K562 (cell line): ENCODE measurements around the gene HEXD. TPM values are rescaled to one million over a fixed set of nuclear protein-coding genes. Genes with fewer than 3 reads are reported as not detected.

ENCODE experiments used
- CBFA2T2 ChIP-seq: fragments of 450-650 bp; conservative IDR thresholded peaks from 2 replicates; pipeline ENCODE4 v1.6.1; 2017; ENCODE audit warnings: mild to moderate bottlenecking
- HDAC2 ChIP-seq: fragments of 450-650 bp; IDR thresholded peaks from 2 replicates; pipeline ENCODE4 v1.6.1; 2016; ENCODE audit warnings: mild to moderate bottlenecking
- HIVEP1 ChIP-seq: fragments of 250-450 bp; sonication (Bioruptor Pico); IDR thresholded peaks from 2 replicates; pipeline ENCODE4 v1.4.0; 2020; ENCODE audit warnings: mild to moderate bottlenecking
- IRF2 ChIP-seq: sonication (generic); formaldehyde crosslinking; IDR thresholded peaks from 2 replicates; pipeline ENCODE4 v1.8.1; 2022; ENCODE audit warnings: mild to moderate bottlenecking, missing genetic modification reagents
- KDM5B ChIP-seq: fragments of 200-600 bp; sonication (generic); IDR thresholded peaks from 2 replicates; pipeline ENCODE4 v1.6.1; 2012; ENCODE audit warnings: low read depth, mild to moderate bottlenecking, moderate library complexity, low read length, control low read depth, inconsistent platforms; ENCODE audit not compliant: insufficient replicate concordance
- KLF16 ChIP-seq: IDR thresholded peaks from 2 replicates; pipeline ENCODE4 v1.6.1; 2016; ENCODE audit warnings: antibody characterized with exemption
- TAL1 ChIP-seq: fragments of 450-650 bp; IDR thresholded peaks from 2 replicates; pipeline ENCODE4 v1.6.1; 2016; ENCODE audit warnings: mild to moderate bottlenecking
- TEAD2 ChIP-seq: fragments of 450-650 bp; IDR thresholded peaks from 2 replicates; pipeline ENCODE4 v1.6.1; 2016; ENCODE audit warnings: missing genetic modification characterization, control low read depth, missing compliant biosample characterization
- TFAM ChIP-seq: fragments of 250-450 bp; sonication (Bioruptor Pico); conservative IDR thresholded peaks from 2 replicates; pipeline ENCODE4 v1.5.0; 2021; ENCODE audit warnings: mild to moderate bottlenecking, moderate library complexity
- ZNF253 ChIP-seq: fragments of 250-450 bp; sonication (Bioruptor Pico); conservative IDR thresholded peaks from 2 replicates; pipeline ENCODE4 v1.6.1; 2021; ENCODE audit warnings: mild to moderate bottlenecking
- ZNF354B ChIP-seq: fragments of 250-450 bp; sonication (Bioruptor Pico); IDR thresholded peaks from 2 replicates; pipeline ENCODE4 v1.4.0; 2020
- ZNF408 ChIP-seq: fragments of 250-450 bp; sonication (Bioruptor Pico); IDR thresholded peaks from 2 replicates; pipeline ENCODE4 v1.4.0; 2020; ENCODE audit warnings: low read depth, mild to moderate bottlenecking, moderate library complexity
- ZNF79 ChIP-seq: fragments of 250-450 bp; sonication (Bioruptor Pico); IDR thresholded peaks from 2 replicates; pipeline ENCODE4 v1.4.0; 2020; ENCODE audit warnings: low read depth, mild to moderate bottlenecking, moderate library complexity
- polyA plus RNA-seq, 8 experiments: library from polyadenylated mRNA; depleted of rRNA in 4 of 8; stranded (reverse) in 5 of 8; unstranded in 3 of 8; fragments of >200 nt; fragmentation: Nextera tagmentation in 2 of 8; fragmentation: Illumina TruSeq in 1 of 8; extraction: Ambion mirVana in 2 of 8; extraction: Trizol in 1 of 8; gene quantifications; 2 replicates each; pipeline versions ENCODE4 v1.2.1 to v1.2.3, GENCODE V29; 2011 to 2014; ENCODE audit warnings: inconsistent platforms in 1 of 8, missing spikeins in 1 of 8
- total RNA-seq, 7 experiments: library from RNA; depleted of rRNA in 6 of 7; stranded (reverse); fragments of >200 nt in 6 of 7; fragmentation: Illumina TruSeq in 2 of 7; extraction: Trizol in 2 of 7; gene quantifications; 2 replicates each; pipeline versions ENCODE4 v1.2.1 to v1.2.3, GENCODE V29; 2011 to 2021; ENCODE audit warnings: low replicate concordance in 1 of 7
- TF ChIP-seq, protein P1 (sequence below): fragments of 450-650 bp; IDR thresholded peaks from 2 replicates; pipeline ENCODE4 v1.7.1; 2018; ENCODE audit warnings: mild to moderate bottlenecking, low read depth; ENCODE audit not compliant: partially characterized antibody
- TF ChIP-seq, protein P2 (sequence below): fragments of 250-450 bp; sonication (Bioruptor Pico); IDR thresholded peaks from 2 replicates; pipeline ENCODE4 v1.5.0; 2021
- TF ChIP-seq, protein P3 (sequence below), 2 experiments: fragments of 450-650 bp in 1 of 2; sonication (generic) in 1 of 2; formaldehyde crosslinking in 1 of 2; IDR thresholded peaks; 2 replicates each; pipeline versions ENCODE4 v1.7.1 to v1.9.0; 2016 to 2022; ENCODE audit warnings: inconsistent platforms in 1 of 2, mild to moderate bottlenecking in 1 of 2, missing genetic modification reagents in 1 of 2
- TF ChIP-seq, protein P4 (sequence below): fragments of 450-650 bp; IDR thresholded peaks from 2 replicates; pipeline ENCODE4 v1.6.1; 2017; ENCODE audit warnings: mild to moderate bottlenecking, moderate library complexity

HEXD gene
- total and polyA plus RNA-seq, 9 of the 15 experiments (the other 6 are each of a cell fraction or from before 2014, with no cell fraction given), result 1.0 to 25.3 (median 10.0) TPM

DNA sequence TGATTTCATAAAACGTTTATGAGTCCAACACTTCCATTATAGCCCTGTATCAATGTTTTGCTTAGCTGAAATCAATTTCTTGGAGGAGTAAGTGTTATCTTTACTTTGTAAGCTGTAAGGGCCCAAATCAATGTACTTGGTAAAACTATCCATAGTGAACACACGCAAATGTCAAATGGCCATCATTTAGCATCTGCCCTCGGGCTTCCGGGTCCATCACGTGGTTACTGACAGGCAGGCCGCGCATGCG, 39.7 kb downstream of the HEXD start (continued):
- TF ChIP-seq, protein P1, sequence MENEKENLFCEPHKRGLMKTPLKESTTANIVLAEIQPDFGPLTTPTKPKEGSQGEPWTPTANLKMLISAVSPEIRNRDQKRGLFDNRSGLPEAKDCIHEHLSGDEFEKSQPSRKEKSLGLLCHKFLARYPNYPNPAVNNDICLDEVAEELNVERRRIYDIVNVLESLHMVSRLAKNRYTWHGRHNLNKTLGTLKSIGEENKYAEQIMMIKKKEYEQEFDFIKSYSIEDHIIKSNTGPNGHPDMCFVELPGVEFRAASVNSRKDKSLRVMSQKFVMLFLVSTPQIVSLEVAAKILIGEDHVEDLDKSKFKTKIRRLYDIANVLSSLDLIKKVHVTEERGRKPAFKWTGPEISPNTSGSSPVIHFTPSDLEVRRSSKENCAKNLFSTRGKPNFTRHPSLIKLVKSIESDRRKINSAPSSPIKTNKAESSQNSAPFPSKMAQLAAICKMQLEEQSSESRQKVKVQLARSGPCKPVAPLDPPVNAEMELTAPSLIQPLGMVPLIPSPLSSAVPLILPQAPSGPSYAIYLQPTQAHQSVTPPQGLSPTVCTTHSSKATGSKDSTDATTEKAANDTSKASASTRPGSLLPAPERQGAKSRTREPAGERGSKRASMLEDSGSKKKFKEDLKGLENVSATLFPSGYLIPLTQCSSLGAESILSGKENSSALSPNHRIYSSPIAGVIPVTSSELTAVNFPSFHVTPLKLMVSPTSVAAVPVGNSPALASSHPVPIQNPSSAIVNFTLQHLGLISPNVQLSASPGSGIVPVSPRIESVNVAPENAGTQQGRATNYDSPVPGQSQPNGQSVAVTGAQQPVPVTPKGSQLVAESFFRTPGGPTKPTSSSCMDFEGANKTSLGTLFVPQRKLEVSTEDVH, result peak; percentile 32
- TF ChIP-seq, protein P2, sequence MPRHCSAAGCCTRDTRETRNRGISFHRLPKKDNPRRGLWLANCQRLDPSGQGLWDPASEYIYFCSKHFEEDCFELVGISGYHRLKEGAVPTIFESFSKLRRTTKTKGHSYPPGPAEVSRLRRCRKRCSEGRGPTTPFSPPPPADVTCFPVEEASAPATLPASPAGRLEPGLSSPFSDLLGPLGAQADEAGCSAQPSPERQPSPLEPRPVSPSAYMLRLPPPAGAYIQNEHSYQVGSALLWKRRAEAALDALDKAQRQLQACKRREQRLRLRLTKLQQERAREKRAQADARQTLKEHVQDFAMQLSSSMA (CRISPR knock-in tag), result no peak
- no peak for TF ChIP-seq KLF16
- TF ChIP-seq IRF2 (CRISPR knock-in tag), result no peak
- TF ChIP-seq TAL1, result no peak
- no peak for TF ChIP-seq ZNF253 (CRISPR knock-in tag)
- TF ChIP-seq ZNF354B, result no peak
- peak; percentile 71 for TF ChIP-seq CBFA2T2
- TF ChIP-seq, protein P3, sequence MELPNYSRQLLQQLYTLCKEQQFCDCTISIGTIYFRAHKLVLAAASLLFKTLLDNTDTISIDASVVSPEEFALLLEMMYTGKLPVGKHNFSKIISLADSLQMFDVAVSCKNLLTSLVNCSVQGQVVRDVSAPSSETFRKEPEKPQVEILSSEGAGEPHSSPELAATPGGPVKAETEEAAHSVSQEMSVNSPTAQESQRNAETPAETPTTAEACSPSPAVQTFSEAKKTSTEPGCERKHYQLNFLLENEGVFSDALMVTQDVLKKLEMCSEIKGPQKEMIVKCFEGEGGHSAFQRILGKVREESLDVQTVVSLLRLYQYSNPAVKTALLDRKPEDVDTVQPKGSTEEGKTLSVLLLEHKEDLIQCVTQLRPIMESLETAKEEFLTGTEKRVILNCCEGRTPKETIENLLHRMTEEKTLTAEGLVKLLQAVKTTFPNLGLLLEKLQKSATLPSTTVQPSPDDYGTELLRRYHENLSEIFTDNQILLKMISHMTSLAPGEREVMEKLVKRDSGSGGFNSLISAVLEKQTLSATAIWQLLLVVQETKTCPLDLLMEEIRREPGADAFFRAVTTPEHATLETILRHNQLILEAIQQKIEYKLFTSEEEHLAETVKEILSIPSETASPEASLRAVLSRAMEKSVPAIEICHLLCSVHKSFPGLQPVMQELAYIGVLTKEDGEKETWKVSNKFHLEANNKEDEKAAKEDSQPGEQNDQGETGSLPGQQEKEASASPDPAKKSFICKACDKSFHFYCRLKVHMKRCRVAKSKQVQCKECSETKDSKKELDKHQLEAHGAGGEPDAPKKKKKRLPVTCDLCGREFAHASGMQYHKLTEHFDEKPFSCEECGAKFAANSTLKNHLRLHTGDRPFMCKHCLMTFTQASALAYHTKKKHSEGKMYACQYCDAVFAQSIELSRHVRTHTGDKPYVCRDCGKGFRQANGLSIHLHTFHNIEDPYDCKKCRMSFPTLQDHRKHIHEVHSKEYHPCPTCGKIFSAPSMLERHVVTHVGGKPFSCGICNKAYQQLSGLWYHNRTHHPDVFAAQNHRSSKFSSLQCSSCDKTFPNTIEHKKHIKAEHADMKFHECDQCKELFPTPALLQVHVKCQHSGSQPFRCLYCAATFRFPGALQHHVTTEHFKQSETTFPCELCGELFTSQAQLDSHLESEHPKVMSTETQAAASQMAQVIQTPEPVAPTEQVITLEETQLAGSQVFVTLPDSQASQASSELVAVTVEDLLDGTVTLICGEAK (IDR thresholded peaks at IDR 0.05), result no peak
- TF ChIP-seq, protein P3 (CRISPR knock-in tag; IDR thresholded peaks at IDR 0.05), result no peak
- TF ChIP-seq ZNF408 (CRISPR knock-in tag), result no peak
- TF ChIP-seq ZNF79, result no peak
- TF ChIP-seq, protein P4, sequence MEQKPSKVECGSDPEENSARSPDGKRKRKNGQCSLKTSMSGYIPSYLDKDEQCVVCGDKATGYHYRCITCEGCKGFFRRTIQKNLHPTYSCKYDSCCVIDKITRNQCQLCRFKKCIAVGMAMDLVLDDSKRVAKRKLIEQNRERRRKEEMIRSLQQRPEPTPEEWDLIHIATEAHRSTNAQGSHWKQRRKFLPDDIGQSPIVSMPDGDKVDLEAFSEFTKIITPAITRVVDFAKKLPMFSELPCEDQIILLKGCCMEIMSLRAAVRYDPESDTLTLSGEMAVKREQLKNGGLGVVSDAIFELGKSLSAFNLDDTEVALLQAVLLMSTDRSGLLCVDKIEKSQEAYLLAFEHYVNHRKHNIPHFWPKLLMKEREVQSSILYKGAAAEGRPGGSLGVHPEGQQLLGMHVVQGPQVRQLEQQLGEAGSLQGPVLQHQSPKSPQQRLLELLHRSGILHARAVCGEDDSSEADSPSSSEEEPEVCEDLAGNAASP, result no peak
- TF ChIP-seq TFAM (CRISPR knock-in tag), result no peak
- no peak for TF ChIP-seq HIVEP1 (CRISPR knock-in tag)
- no peak for TF ChIP-seq KDM5B
- no peak for TF ChIP-seq HDAC2
- TF ChIP-seq TEAD2, result no peak
